Nephron progenitor cell (in vitro differentiated cells): ENCODE results near the gene USP10.

Experiments
- DNase-seq: peaks from one replicate; pipeline ENCODE4 v3.0.0; 2021
- H3K27ac Mint-ChIP-seq: 2 replicates; pipeline ENCODE4 v1.8.0; 2021; ENCODE audit warnings: mild to moderate bottlenecking, moderate library complexity, mixed read lengths
- H3K27me3 Mint-ChIP-seq: 2 replicates; pipeline ENCODE4 v1.8.0; 2021; ENCODE audit warnings: mild to moderate bottlenecking, low read depth, mixed read lengths; ENCODE audit not compliant: poor library complexity
- H3K36me3 Mint-ChIP-seq: 2 replicates; pipeline ENCODE4 v1.8.0; 2021; ENCODE audit warnings: low read depth, mixed read lengths
- H3K4me1 Mint-ChIP-seq: 2 replicates; pipeline ENCODE4 v1.8.0; 2021; ENCODE audit warnings: mixed read lengths
- H3K4me3 Mint-ChIP-seq: 2 replicates; pipeline ENCODE4 v1.8.0; 2021; ENCODE audit warnings: mild to moderate bottlenecking, moderate library complexity, mixed read lengths
- H3K9me3 Mint-ChIP-seq: 2 replicates; pipeline ENCODE4 v1.8.0; 2021; ENCODE audit warnings: mild to moderate bottlenecking, moderate library complexity, mixed read lengths
- TF ChIP-seq, protein P1 (sequence below): fragments of 200-600 bp; sonication (generic); IDR thresholded peaks from 2 replicates; pipeline ENCODE4 v1.5.0; 2021; ENCODE audit warnings: antibody characterized with exemption

Gene USP10

GRCh38 chr16:84774810-84775209 lies 75.0 kb downstream of the USP10 start:
- DNase-seq = no peak
- Mint-ChIP-seq H3K36me3 (peaks cover 78% of the 10 kb centered on the region), H3K4me3 (no peak overlapping the region), H3K27me3 (no peaks in the 10 kb centered on the region), H3K9me3 (no peaks in the 10 kb centered on the region), H3K27ac (peak overlapping the region; percentile 11), H3K4me1 (no peaks in the 10 kb centered on the region)
- TF ChIP-seq, protein P1, sequence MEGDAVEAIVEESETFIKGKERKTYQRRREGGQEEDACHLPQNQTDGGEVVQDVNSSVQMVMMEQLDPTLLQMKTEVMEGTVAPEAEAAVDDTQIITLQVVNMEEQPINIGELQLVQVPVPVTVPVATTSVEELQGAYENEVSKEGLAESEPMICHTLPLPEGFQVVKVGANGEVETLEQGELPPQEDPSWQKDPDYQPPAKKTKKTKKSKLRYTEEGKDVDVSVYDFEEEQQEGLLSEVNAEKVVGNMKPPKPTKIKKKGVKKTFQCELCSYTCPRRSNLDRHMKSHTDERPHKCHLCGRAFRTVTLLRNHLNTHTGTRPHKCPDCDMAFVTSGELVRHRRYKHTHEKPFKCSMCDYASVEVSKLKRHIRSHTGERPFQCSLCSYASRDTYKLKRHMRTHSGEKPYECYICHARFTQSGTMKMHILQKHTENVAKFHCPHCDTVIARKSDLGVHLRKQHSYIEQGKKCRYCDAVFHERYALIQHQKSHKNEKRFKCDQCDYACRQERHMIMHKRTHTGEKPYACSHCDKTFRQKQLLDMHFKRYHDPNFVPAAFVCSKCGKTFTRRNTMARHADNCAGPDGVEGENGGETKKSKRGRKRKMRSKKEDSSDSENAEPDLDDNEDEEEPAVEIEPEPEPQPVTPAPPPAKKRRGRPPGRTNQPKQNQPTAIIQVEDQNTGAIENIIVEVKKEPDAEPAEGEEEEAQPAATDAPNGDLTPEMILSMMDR = no peak

DNA sequence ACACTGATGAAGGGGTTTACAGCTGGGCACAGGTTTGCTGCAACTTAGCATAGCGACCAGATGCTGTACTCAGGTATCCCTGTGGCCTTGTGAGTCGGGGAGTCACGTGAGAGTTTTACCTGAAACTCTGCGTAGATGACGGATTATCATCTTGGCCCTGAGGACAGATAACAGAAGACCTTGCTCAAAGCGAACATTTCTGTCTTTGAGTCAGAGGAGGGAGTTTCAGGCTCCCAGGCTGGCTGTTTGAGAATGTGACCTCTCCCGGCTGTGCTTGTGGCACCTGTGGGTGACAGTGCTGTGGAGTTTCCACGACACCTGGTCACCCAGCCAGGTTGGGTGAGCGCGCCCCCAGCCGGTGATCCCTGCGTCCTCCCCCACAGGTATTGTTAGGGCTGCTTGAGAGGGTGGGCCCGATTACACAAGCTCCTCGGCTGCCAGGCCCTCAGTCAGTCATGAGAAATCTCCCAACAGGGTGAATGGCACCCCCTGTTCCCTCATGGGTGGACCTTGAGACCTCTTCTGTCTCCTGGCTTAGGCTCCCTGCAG lies 75.5 kb downstream of the USP10 start:
- peaks cover 78% of the 10 kb centered on the region for H3K36me3 Mint-ChIP-seq
- H3K27ac Mint-ChIP-seq = peak overlapping the region; percentile 74
- TF ChIP-seq, protein P1 = no peak
- no peak overlapping the region for H3K4me3 Mint-ChIP-seq
- no peak for DNase-seq
- H3K27me3 Mint-ChIP-seq = no peaks in the 10 kb centered on the region
- H3K9me3 Mint-ChIP-seq = no peaks in the 10 kb centered on the region
- no peaks in the 10 kb centered on the region for H3K4me1 Mint-ChIP-seq

- peaks cover 75% of the 10 kb centered on the region for H3K36me3 Mint-ChIP-seq
Measured at GRCh38 chr16:84777435-84777834, 77.6 kb downstream of the USP10 start.

DNA sequence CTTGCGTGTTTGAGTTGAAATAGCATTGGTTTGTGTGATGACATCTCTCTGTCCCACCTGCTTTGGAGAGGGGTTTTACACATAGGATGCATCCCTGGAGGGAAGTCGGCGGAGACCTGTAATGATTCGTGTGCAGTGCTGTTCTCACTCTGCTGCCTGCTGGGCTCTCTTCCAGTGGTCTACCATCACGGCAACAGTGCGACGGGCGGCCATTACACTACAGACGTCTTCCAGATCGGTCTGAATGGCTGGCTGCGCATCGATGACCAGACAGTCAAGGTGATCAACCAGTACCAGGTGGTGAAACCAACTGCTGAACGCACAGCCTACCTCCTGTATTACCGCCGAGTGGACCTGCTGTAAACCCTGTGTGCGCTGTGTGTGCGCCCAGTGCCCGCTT lies 78.9 kb downstream of the USP10 start:
- Mint-ChIP-seq H3K27me3 (no peaks in the 10 kb centered on the region), H3K27ac (no peak overlapping the region), H3K4me3 (no peak overlapping the region), H3K4me1 (no peaks in the 10 kb centered on the region), H3K36me3 (peaks cover 63% of the 10 kb centered on the region), H3K9me3 (no peaks in the 10 kb centered on the region)
- TF ChIP-seq, protein P1 = no peak
- DNase-seq = no peak

More at GRCh38 chr16:84777435-84777834, 77.6 kb downstream of the USP10 start:
- peak overlapping the region; percentile 32 for H3K27ac Mint-ChIP-seq
- no peaks in the 10 kb centered on the region for H3K9me3 Mint-ChIP-seq
- no peaks in the 10 kb centered on the region for H3K27me3 Mint-ChIP-seq
- H3K4me3 Mint-ChIP-seq = no peak overlapping the region
- TF ChIP-seq, protein P1 = no peak
- H3K4me1 Mint-ChIP-seq = no peaks in the 10 kb centered on the region
- no peak for DNase-seq

GRCh38 chr16:84780063-84780462 lies 80.3 kb downstream of the USP10 start:
- H3K4me3 Mint-ChIP-seq = no peak overlapping the region
- H3K27ac Mint-ChIP-seq = peak overlapping the region; percentile 83
- TF ChIP-seq, protein P1 = no peak
- H3K27me3 Mint-ChIP-seq = no peaks in the 10 kb centered on the region
- no peaks in the 10 kb centered on the region for H3K9me3 Mint-ChIP-seq
- H3K4me1 Mint-ChIP-seq = no peaks in the 10 kb centered on the region
- no peak for DNase-seq
- peaks cover 51% of the 10 kb centered on the region for H3K36me3 Mint-ChIP-seq
